GM06990 (cell line): ENCODE measurements around the gene ATG16L1.

Experiments used
- DNase-seq: peaks from one replicate; pipeline ENCODE4 v3.0.0-alpha.2; 2011; ENCODE audit not compliant: insufficient read length; ENCODE audit errors: extremely low read depth
- H3K27me3 ChIP-seq: replicated peaks from 2 replicates; pipeline ENCODE4 v1.6.0; 2011; ENCODE audit warnings: low read length; ENCODE audit not compliant: control insufficient read depth, insufficient read depth
- H3K36me3 ChIP-seq: 2 replicates; pipeline ENCODE4 v1.5.1; 2011; ENCODE audit warnings: low read length; ENCODE audit not compliant: control insufficient read depth, insufficient read depth
- H3K4me3 ChIP-seq: replicated peaks from 2 replicates; pipeline ENCODE4 v1.5.1; 2011; ENCODE audit warnings: low read depth, mild to moderate bottlenecking, control low read depth, low read length
- CTCF ChIP-seq: IDR thresholded peaks from 2 replicates; pipeline ENCODE4 v1.5.1; 2011; ENCODE audit warnings: low read length, control low read depth, mild to moderate bottlenecking, inconsistent platforms; ENCODE audit not compliant: insufficient read depth, poor library complexity, severe bottlenecking

The ATG16L1 gene

GRCh38 chr2:233209117-233209532 lies 42.3 kb upstream of the ATG16L1 start:
- TF ChIP-seq CTCF: no peak
- peaks cover 27% of the 10 kb centered on the region for H3K36me3 ChIP-seq
- no peak overlapping the region for H3K4me3 ChIP-seq
- no peak for DNase-seq
- H3K27me3 ChIP-seq: no peaks in the 10 kb centered on the region

GRCh38 chr2:233209533-233210171 lies 41.8 kb upstream of the ATG16L1 start:
- no peak for DNase-seq
- H3K27me3 ChIP-seq: no peaks in the 10 kb centered on the region
- TF ChIP-seq CTCF: no peak
- H3K4me3 ChIP-seq: no peak overlapping the region
- peaks cover 24% of the 10 kb centered on the region for H3K36me3 ChIP-seq

GRCh38 chr2:233210281-233210680 lies 41.2 kb upstream of the ATG16L1 start:
- Histone ChIP-seq H3K4me3 (no peak overlapping the region), H3K36me3 (peaks cover 23% of the 10 kb centered on the region), H3K27me3 (no peaks in the 10 kb centered on the region)
- DNase-seq: no peak
- TF ChIP-seq CTCF: no peak

- no peak for DNase-seq
- TF ChIP-seq CTCF: no peak
- Histone ChIP-seq H3K27me3 (no peaks in the 10 kb centered on the region), H3K4me3 (no peak overlapping the region), H3K36me3 (peaks cover 23% of the 10 kb centered on the region)
Measured at GRCh38 chr2:233210843-233211547, 40.5 kb upstream of the ATG16L1 start.

GRCh38 chr2:233211548-233211895 lies 40.0 kb upstream of the ATG16L1 start:
- H3K27me3 ChIP-seq: no peaks in the 10 kb centered on the region
- DNase-seq: no peak
- peaks cover 20% of the 10 kb centered on the region for H3K36me3 ChIP-seq
- TF ChIP-seq CTCF: no peak
- H3K4me3 ChIP-seq: no peak overlapping the region

- Histone ChIP-seq H3K4me3 (no peak overlapping the region), H3K36me3 (peaks cover 10% of the 10 kb centered on the region), H3K27me3 (no peaks in the 10 kb centered on the region)
- no peak for DNase-seq
- no peak for TF ChIP-seq CTCF
Measured at GRCh38 chr2:233213011-233213410, 38.5 kb upstream of the ATG16L1 start.
